Tibial nerve (tissue), 4 donors: ENCODE results near the gene PRKCE.

Experiments used
- CTCF ChIP-seq, 5 experiments: fragments of 200-600 bp in 3 of 5; fragments of 450-650 bp in 2 of 5; sonication (generic) in 3 of 5; IDR thresholded peaks; one replicate each; pipeline ENCODE4 v1.5.1; 2016 to 2019; ENCODE audit warnings: antibody characterized with exemption in 5 of 5, mild to moderate bottlenecking in 3 of 5, moderate library complexity in 2 of 5
- EP300 ChIP-seq, 2 donors: sonication (generic); formaldehyde crosslinking; IDR thresholded peaks; one replicate each; pipeline ENCODE4 v1.6.1; 2017; ENCODE audit warnings: antibody characterized with exemption in 2 of 2, mild to moderate bottlenecking in 1 of 2
- POLR2A ChIP-seq, 2 donors: fragments of 450-650 bp; IDR thresholded peaks; one replicate each; pipeline ENCODE4 v1.6.1; 2017; ENCODE audit warnings: antibody characterized with exemption in 2 of 2, mild to moderate bottlenecking in 2 of 2, moderate library complexity in 2 of 2

GRCh38 chr2:45750484-45750883 is 99.0 kb downstream of the PRKCE start:
- TF ChIP-seq POLR2A (IDR thresholded peaks at IDR 0.05), result no peak
- TF ChIP-seq CTCF (IDR thresholded peaks at IDR 0.05), result no peak
- TF ChIP-seq EP300 (IDR thresholded peaks at IDR 0.05), result no peak
